Calu3 (cell line): ENCODE results near the gene SORCS3. TPM values are rescaled to one million over a fixed set of nuclear protein-coding genes. Genes with fewer than 3 reads are reported as not detected.

Source experiments
- BruUV-seq: library from RNA; stranded (reverse); fragments of 400-500 nt; replicated peaks from 2 replicates; lab custom pipeline; 2021; lab: Mats Ljungman, UMichigan
- CTCF ChIA-PET: fragments of 300-600 bp; sonication (Branson Sonifier 250); formaldehyde crosslinking; loops from one replicate; lab custom pipeline; 2022; ENCODE audit warnings: antibody characterized with exemption; lab: Charles Lee
- DNase-seq: peaks from one replicate; pipeline ENCODE4 v3.0.0; 2022
- H3K27ac Mint-ChIP-seq: one replicate; pipeline ENCODE4 v1.8.0; 2022; ENCODE audit warnings: mixed read lengths; ENCODE audit not compliant: unreplicated experiment
- H3K27me3 Mint-ChIP-seq: one replicate; pipeline ENCODE4 v1.8.0; 2022; ENCODE audit warnings: mixed read lengths; ENCODE audit not compliant: unreplicated experiment
- H3K36me3 Mint-ChIP-seq: one replicate; pipeline ENCODE4 v1.8.0; 2022; ENCODE audit warnings: mild to moderate bottlenecking, moderate library complexity, mixed read lengths; ENCODE audit not compliant: insufficient read depth, unreplicated experiment
- H3K4me1 Mint-ChIP-seq: one replicate; pipeline ENCODE4 v1.8.0; 2022; ENCODE audit warnings: mild to moderate bottlenecking, low read depth, mixed read lengths; ENCODE audit not compliant: unreplicated experiment
- H3K4me3 Mint-ChIP-seq: one replicate; pipeline ENCODE4 v1.8.0; 2022; ENCODE audit warnings: mild to moderate bottlenecking, low read depth, moderate library complexity, mixed read lengths; ENCODE audit not compliant: unreplicated experiment
- H3K9me3 Mint-ChIP-seq: one replicate; pipeline ENCODE4 v1.8.0; 2022; ENCODE audit warnings: low read depth, mixed read lengths; ENCODE audit not compliant: unreplicated experiment
- CTCF ChIP-seq: fragments of 200-600 bp; IDR thresholded peaks from one replicate; pipeline ENCODE4 v1.8.0; 2022; ENCODE audit warnings: antibody characterized with exemption; ENCODE audit not compliant: unreplicated experiment
- intact Hi-C: fragments of 100-400 bp; cut with micrococcal nuclease; formaldehyde crosslinking; loops from one replicate; pipeline ENCODE4 v1.10.0; 2022; ENCODE audit not compliant: unreplicated experiment
- total RNA-seq: library from RNA; stranded (reverse); gene quantifications from 2 replicates; pipeline ENCODE4 v1.2.3, GENCODE V29; 2022

The SORCS3 gene
- total RNA-seq, 1 experiment from 2014 or later = not detected

DNA sequence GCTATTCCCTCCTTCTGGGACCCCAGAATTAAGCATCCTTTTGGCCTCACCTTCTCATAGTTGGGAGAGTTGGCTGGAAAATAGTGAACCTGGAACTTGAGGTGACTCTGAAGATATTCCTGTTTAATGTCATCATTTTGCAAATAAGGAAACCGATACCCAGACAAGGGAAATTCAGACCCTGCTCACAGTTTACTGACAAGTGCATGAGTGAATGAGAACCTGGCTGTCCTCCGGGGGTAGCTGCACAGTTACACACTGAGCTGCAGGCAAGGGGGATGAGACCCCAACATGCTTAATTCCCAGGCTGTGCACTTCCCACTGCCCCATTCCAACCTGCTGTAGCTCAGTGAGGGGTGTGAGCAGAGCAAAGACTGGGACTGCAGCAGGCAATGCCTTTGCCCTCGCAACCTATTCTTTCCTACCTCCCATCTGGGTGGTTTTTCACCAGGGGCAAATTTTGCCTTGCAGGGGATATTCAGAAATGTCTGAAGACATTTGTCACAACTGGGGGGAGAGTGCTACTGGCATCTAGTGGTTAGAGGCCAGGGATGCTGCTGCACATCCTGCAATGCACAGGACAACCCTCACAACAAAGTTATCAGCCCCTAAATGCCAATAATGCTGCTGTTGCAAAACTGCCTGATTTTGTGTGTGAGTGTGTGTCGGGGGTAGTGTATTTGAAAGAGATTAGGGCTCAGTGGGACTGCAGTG, 136.2 kb downstream of the SORCS3 start:
- TF ChIP-seq CTCF = no peak
- Mint-ChIP-seq H3K27ac (no peak overlapping the region), H3K27me3 (peaks cover 44% of the 10 kb centered on the region), H3K9me3 (no peaks in the 10 kb centered on the region), H3K36me3 (no peaks in the 10 kb centered on the region), H3K4me3 (no peak overlapping the region), H3K4me1 (no peaks in the 10 kb centered on the region)
- CTCF ChIA-PET = no interaction called here
- DNase-seq = no peak
- BruUV-seq = no TSS peak
- intact Hi-C loops = no loop called here

GRCh38 chr10:104778371-104778770, 137.3 kb downstream of the SORCS3 start:
- no peaks in the 10 kb centered on the region for H3K9me3 Mint-ChIP-seq
- H3K36me3 Mint-ChIP-seq = no peaks in the 10 kb centered on the region
- no peak for TF ChIP-seq CTCF
- CTCF ChIA-PET = no interaction called here
- intact Hi-C loops = no loop called here
- H3K4me3 Mint-ChIP-seq = no peak overlapping the region
- no TSS peak for BruUV-seq
- H3K27ac Mint-ChIP-seq = no peak overlapping the region
- DNase-seq = no peak
- no peaks in the 10 kb centered on the region for H3K4me1 Mint-ChIP-seq
- peaks cover 43% of the 10 kb centered on the region for H3K27me3 Mint-ChIP-seq

DNA sequence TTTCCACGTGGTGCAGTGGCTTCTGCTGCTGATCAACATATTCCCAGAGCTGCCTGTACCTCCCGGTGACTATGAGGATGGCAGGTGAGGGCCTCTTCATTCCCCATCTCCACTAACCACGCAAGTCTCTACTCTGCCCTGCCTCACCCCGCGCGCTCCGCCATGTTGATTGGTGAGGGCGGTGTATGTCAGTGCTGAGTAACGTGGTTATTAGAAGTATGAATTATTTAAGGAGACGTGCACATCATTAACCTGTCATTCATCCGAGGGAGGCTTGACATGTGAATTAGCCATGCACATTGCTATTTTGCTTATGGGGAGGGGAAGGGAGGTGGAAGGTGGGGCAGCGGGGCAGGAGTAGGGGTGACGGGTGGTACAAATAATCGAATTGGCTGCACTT, 138.6 kb downstream of the SORCS3 start:
- H3K27ac Mint-ChIP-seq = no peak overlapping the region
- CTCF ChIA-PET = no interaction called here

GRCh38 chr10:104780165-104780564, 139.1 kb downstream of the SORCS3 start:
- TF ChIP-seq CTCF = no peak
- Mint-ChIP-seq H3K4me1 (no peaks in the 10 kb centered on the region), H3K9me3 (no peaks in the 10 kb centered on the region), H3K4me3 (no peak overlapping the region), H3K27ac (no peak overlapping the region), H3K27me3 (peaks cover 47% of the 10 kb centered on the region), H3K36me3 (no peaks in the 10 kb centered on the region)
- intact Hi-C loops = no loop called here
- DNase-seq = no peak
- no TSS peak for BruUV-seq
- CTCF ChIA-PET = no interaction called here

More for the DNA sequence above, 138.6 kb downstream of the SORCS3 start:
- H3K36me3 Mint-ChIP-seq = no peaks in the 10 kb centered on the region
- no peaks in the 10 kb centered on the region for H3K9me3 Mint-ChIP-seq
- peaks cover 47% of the 10 kb centered on the region for H3K27me3 Mint-ChIP-seq
- intact Hi-C loops = no loop called here
- no peak overlapping the region for H3K4me3 Mint-ChIP-seq
- DNase-seq = no peak
- H3K4me1 Mint-ChIP-seq = no peaks in the 10 kb centered on the region
- no peak for TF ChIP-seq CTCF
- BruUV-seq = no TSS peak
